ENCODE measurements around the gene MIEF2.

DNA sequence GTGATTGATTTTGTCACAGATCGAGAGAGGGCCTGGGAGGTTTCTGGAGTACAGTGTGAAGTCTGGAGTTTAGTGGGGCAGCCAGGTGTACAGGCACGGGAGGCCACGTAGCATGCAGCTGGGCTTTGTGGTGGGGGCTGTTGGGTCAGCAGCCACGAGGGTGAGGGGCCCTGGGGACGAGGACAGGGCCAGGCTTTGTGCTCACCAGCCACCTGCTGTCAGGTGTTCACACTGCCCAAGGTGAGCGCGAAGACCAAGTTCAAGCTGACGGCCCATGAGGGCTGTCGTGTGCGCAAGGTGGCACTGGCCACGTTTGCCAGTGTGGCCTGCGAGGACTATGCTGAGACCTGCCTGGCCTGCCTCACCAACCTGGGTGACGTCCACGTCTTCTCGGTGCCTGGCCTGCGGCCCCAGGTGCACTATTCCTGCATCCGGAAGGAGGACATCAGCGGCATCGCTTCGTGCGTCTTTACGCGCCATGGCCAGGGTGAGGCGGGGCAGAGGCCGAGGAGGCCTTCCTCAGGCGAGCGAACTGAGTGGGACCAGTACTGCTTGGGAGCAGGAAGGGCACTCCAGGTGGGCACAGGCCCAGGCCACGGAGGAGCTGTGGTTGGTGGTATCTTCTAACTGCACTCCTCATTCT, 19.1 kb upstream of the MIEF2 start:
- TF ChIP-seq, protein P1, sequence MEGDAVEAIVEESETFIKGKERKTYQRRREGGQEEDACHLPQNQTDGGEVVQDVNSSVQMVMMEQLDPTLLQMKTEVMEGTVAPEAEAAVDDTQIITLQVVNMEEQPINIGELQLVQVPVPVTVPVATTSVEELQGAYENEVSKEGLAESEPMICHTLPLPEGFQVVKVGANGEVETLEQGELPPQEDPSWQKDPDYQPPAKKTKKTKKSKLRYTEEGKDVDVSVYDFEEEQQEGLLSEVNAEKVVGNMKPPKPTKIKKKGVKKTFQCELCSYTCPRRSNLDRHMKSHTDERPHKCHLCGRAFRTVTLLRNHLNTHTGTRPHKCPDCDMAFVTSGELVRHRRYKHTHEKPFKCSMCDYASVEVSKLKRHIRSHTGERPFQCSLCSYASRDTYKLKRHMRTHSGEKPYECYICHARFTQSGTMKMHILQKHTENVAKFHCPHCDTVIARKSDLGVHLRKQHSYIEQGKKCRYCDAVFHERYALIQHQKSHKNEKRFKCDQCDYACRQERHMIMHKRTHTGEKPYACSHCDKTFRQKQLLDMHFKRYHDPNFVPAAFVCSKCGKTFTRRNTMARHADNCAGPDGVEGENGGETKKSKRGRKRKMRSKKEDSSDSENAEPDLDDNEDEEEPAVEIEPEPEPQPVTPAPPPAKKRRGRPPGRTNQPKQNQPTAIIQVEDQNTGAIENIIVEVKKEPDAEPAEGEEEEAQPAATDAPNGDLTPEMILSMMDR (IDR thresholded peaks at IDR 0.05 in 2 of 3, conservative IDR thresholded peaks at IDR 0.05 in 1 of 3; ENCODE audit: control insufficient read depth in 2 of 3, extremely low read depth in 1 of 3, insufficient read depth in 1 of 3, low read depth in 3 of 3, low read length in 3 of 3): no peak
- TF ChIP-seq RFX5 (IDR thresholded peaks at IDR 0.05; ENCODE audit: low read depth, low read length) (no peak), DPF2 (IDR thresholded peaks at IDR 0.05) (no peak), SP1 (IDR thresholded peaks at IDR 0.05; ENCODE audit: low read depth, low read length) (no peak), CHD2 (IDR thresholded peaks at IDR 0.05; ENCODE audit: borderline replicate concordance, low read depth, low read length) (no peak), NRF1 (conservative IDR thresholded peaks at IDR 0.05; ENCODE audit: low read depth, low read length) (no peak), FOXK2 (IDR thresholded peaks at IDR 0.05) (no peak), POLR2AphosphoS5 (IDR thresholded peaks at IDR 0.05; ENCODE audit: low read length) (no peak), MYC (IDR thresholded peaks at IDR 0.05; ENCODE audit: insufficient read depth, insufficient read length, insufficient replicate concordance, low read length, severe bottlenecking) (no peak), TCF7 (IDR thresholded peaks at IDR 0.05; ENCODE audit: borderline replicate concordance) (no peak), HDAC2 (IDR thresholded peaks at IDR 0.05) (no peak), ZNF274 (IDR thresholded peaks at IDR 0.05; ENCODE audit: insufficient read depth, insufficient read length) (no peak), POLR2AphosphoS2 (IDR thresholded peaks at IDR 0.05; ENCODE audit: low read depth, low read length) (no peak)
- TF ChIP-seq, protein P2, sequence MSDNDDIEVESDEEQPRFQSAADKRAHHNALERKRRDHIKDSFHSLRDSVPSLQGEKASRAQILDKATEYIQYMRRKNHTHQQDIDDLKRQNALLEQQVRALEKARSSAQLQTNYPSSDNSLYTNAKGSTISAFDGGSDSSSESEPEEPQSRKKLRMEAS (IDR thresholded peaks at IDR 0.05; ENCODE audit: low read depth, low read length): no peak

Data from GM12878 (cell line).